Measurements from ENCODE around the gene DPH2.

DNA sequence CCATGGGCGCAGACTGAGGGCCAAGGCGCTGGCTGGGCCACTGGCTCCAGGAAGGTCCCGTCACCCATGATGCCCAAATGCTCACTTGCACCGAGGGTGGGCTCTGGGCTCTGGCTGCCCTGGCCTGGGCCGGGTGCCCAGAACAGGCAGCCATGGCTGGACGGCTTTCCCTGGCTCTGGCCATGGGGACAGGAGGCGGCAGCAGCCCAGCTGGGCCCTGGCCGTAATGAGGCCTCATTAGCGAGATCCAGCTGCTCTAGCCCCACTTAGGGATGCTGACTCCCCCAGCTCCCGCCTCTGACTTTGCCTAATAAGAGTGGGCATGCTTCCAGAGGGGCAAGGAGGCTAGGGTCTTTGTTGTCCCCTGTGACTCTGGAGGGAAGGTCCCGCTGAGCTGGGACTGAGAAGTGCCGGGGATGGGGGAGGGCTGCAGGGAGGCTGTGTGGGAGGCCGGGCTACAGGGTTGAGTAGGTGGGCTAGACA lies 49.7 kb downstream of the DPH2 start:
- no peak for TF ChIP-seq POLR2A (IDR thresholded peaks at IDR 0.05)
- TF ChIP-seq, protein P1, sequence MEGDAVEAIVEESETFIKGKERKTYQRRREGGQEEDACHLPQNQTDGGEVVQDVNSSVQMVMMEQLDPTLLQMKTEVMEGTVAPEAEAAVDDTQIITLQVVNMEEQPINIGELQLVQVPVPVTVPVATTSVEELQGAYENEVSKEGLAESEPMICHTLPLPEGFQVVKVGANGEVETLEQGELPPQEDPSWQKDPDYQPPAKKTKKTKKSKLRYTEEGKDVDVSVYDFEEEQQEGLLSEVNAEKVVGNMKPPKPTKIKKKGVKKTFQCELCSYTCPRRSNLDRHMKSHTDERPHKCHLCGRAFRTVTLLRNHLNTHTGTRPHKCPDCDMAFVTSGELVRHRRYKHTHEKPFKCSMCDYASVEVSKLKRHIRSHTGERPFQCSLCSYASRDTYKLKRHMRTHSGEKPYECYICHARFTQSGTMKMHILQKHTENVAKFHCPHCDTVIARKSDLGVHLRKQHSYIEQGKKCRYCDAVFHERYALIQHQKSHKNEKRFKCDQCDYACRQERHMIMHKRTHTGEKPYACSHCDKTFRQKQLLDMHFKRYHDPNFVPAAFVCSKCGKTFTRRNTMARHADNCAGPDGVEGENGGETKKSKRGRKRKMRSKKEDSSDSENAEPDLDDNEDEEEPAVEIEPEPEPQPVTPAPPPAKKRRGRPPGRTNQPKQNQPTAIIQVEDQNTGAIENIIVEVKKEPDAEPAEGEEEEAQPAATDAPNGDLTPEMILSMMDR (IDR thresholded peaks at IDR 0.05) = no peak
- no peak for TF ChIP-seq POLR2AphosphoS5 (IDR thresholded peaks at IDR 0.05)
- TF ChIP-seq EP300 (IDR thresholded peaks at IDR 0.05; ENCODE audit: low read depth) = no peak

Measured in transverse colon (tissue), 4 donors.